ENCODE results near the gene CREBRF.

DNA sequence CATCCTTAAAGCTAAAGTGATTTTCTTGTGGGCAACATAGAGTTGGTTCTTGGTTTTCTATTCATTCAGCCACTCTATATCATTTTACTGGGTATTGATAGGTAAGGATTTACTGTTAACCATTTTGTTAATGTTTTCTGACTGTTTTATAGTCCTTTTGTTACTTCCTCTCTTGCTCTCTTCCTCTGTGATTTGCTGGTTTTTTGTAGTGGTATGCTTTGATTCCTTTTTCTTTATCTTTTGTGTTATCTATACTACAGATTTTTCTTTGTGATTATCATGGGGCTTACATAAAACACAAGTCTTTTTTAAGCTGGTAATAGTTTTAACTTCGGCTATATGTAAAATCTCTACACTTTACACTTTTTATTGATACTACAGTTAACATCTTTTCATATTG is 43.3 kb downstream of the CREBRF start:
- TF ChIP-seq, protein P1, sequence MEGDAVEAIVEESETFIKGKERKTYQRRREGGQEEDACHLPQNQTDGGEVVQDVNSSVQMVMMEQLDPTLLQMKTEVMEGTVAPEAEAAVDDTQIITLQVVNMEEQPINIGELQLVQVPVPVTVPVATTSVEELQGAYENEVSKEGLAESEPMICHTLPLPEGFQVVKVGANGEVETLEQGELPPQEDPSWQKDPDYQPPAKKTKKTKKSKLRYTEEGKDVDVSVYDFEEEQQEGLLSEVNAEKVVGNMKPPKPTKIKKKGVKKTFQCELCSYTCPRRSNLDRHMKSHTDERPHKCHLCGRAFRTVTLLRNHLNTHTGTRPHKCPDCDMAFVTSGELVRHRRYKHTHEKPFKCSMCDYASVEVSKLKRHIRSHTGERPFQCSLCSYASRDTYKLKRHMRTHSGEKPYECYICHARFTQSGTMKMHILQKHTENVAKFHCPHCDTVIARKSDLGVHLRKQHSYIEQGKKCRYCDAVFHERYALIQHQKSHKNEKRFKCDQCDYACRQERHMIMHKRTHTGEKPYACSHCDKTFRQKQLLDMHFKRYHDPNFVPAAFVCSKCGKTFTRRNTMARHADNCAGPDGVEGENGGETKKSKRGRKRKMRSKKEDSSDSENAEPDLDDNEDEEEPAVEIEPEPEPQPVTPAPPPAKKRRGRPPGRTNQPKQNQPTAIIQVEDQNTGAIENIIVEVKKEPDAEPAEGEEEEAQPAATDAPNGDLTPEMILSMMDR (conservative IDR thresholded peaks at IDR 0.05 in 1 of 2, IDR thresholded peaks at IDR 0.05 in 1 of 2; ENCODE audit: extremely low read depth in 1 of 2, insufficient read depth in 1 of 2, low read depth in 1 of 2, low read length in 2 of 2), result no peak
- no peak for TF ChIP-seq EZH2 (IDR thresholded peaks at IDR 0.05; ENCODE audit: borderline replicate concordance, low read length)
